ENCODE measurements around the gene XPOT.

DNA sequence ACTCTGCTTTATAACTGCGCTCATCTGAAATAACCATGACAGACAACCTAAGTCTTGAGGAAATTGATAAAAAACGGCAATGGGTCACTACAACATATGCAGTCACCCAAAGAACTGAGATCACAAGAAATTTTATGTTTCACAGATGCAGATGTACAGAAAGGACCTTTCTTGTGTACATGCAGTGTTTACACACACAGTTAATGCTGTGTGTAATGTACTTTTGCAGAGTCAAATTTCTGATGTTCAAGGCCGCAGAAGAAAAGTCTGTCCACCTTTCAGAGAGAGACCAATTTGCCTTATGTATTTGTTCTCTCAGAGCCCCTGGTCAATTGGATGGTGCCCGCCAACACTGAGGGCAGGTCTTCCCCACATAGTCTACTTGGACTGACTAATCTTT, 24.8 kb downstream of the XPOT start:
- TF ChIP-seq CTCF (IDR thresholded peaks at IDR 0.05), result no peak
- no peak for TF ChIP-seq POLR2A (IDR thresholded peaks at IDR 0.05; ENCODE audit: low read depth)
- TF ChIP-seq POLR2AphosphoS5 (IDR thresholded peaks at IDR 0.05), result no peak

Data from esophagus muscularis mucosa (tissue), 3 donors.